ENCODE data around the gene PJVK.

Gene PJVK

DNA sequence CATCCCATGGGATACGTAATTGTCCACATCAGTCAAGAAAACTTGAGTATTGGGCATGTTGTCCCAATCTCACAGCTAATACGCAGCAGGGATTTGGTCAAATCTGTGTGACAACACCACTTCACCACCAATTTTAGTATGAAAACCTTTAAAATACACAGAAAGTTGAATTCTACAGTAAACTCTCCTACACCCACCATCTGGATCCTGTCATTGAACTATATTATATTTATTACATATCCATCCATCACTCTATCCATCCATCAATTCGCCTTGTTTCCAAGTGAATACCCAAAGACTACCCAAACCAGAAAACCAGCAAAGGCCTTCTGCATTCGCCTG lies 28.1 kb downstream of the PJVK start:
- DNase-seq (ENCODE audit: low spot score): no peak
- TF ChIP-seq, protein P1, sequence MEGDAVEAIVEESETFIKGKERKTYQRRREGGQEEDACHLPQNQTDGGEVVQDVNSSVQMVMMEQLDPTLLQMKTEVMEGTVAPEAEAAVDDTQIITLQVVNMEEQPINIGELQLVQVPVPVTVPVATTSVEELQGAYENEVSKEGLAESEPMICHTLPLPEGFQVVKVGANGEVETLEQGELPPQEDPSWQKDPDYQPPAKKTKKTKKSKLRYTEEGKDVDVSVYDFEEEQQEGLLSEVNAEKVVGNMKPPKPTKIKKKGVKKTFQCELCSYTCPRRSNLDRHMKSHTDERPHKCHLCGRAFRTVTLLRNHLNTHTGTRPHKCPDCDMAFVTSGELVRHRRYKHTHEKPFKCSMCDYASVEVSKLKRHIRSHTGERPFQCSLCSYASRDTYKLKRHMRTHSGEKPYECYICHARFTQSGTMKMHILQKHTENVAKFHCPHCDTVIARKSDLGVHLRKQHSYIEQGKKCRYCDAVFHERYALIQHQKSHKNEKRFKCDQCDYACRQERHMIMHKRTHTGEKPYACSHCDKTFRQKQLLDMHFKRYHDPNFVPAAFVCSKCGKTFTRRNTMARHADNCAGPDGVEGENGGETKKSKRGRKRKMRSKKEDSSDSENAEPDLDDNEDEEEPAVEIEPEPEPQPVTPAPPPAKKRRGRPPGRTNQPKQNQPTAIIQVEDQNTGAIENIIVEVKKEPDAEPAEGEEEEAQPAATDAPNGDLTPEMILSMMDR (IDR thresholded peaks at IDR 0.05; ENCODE audit: borderline replicate concordance, control extremely low read depth, extremely low read depth, insufficient read depth, missing control alignments): no peak
- in situ Hi-C loops (cut with MboI; ENCODE audit: low sequenced_read_pairs, unreplicated experiment): no loop called here

DNA sequence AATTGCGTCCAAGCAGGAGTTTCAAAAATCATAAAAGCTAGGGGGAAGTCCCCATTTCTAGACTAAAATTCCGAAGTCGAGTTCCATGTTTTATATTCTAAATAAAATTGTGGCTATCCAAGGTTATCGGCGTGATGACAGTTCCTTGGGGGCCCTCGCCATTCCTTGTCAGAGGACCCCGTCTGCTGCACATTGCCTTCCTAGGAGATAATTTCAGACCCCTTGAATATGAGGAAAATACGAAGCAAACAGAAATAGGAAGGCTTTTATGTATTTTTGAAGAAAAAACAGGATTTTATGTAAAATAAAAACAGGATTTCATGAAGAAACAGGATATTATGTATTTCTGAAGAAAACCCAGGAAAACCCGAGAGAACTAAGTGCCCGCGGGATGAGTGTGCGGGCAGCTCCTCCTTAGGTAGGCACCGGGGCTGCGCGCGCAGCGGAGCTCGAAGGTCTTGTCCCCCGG lies 28.6 kb downstream of the PJVK start:
- in situ Hi-C loops (cut with MboI; ENCODE audit: low sequenced_read_pairs, unreplicated experiment): no loop called here
- TF ChIP-seq, protein P1 (IDR thresholded peaks at IDR 0.05; ENCODE audit: borderline replicate concordance, control extremely low read depth, extremely low read depth, insufficient read depth, missing control alignments): no peak
- no peak for DNase-seq (ENCODE audit: low spot score)

GRCh38 chr2:178480227-178481181 lies 29.3 kb downstream of the PJVK start, which contains the start of gene PLEKHA3:
Gene PLEKHA3, plus strand, starts transcription at chr2:178480457. Its CDS starts 413 bp downstream, at chr2:178480870.
- DNase-seq (ENCODE audit: low spot score): peak; percentile 91
- in situ Hi-C loops (cut with MboI; ENCODE audit: low sequenced_read_pairs, unreplicated experiment): no loop called here
- TF ChIP-seq, protein P1 (IDR thresholded peaks at IDR 0.05; ENCODE audit: borderline replicate concordance, control extremely low read depth, extremely low read depth, insufficient read depth, missing control alignments): no peak

DNA sequence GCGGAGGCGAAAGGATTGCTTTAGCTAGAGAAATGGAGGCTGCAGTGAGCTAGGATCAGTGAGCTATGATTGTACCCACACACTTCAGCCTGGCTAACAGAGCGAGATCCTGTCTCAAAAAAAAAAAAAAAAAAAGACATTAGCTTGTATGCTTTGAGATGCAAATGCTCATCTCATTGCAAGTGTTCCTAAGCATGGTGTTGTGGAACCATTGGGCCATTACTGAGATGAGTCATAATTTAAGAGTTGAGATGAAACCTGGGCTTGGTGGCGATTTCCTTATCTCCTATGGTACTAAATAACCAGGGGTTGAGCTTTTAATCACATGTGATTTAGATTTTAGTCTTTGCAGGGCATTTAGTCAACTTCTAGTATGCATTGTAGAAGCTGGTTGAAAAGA lies 31.3 kb downstream of the PJVK start:
- TF ChIP-seq, protein P1 (IDR thresholded peaks at IDR 0.05; ENCODE audit: borderline replicate concordance, control extremely low read depth, extremely low read depth, insufficient read depth, missing control alignments): no peak

GRCh38 chr2:178484245-178485041 lies 33.3 kb downstream of the PJVK start:
- in situ Hi-C loops (cut with MboI; ENCODE audit: low sequenced_read_pairs, unreplicated experiment): no loop called here
- TF ChIP-seq, protein P1 (IDR thresholded peaks at IDR 0.05; ENCODE audit: borderline replicate concordance, control extremely low read depth, extremely low read depth, insufficient read depth, missing control alignments): no peak
- DNase-seq (ENCODE audit: low spot score): no peak

More for the DNA sequence above, 31.3 kb downstream of the PJVK start:
- in situ Hi-C loops (cut with MboI; ENCODE audit: low sequenced_read_pairs, unreplicated experiment): no loop called here
- DNase-seq (ENCODE audit: low spot score): peak; percentile 44

DNA sequence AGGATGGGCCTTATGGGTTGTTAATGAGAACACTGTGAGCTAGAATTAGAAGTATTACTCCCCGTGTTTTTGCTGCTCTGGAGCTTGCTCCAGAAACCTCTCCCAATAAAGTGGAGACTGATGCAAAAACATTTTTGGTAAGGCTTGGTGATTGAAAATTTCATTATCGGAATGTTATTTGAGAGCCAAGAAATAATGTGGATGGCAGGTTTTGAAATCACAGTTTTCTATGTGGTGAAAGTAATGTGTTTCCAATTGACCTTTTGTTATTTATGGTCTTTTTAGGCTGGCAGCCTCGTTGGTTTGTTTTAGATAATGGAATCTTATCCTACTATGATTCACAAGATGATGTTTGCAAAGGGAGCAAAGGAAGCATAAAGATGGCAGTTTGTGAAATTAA lies 34.2 kb downstream of the PJVK start:
- TF ChIP-seq, protein P1 (IDR thresholded peaks at IDR 0.05; ENCODE audit: borderline replicate concordance, control extremely low read depth, extremely low read depth, insufficient read depth, missing control alignments): no peak
- no peak for DNase-seq (ENCODE audit: low spot score)
- in situ Hi-C loops (cut with MboI; ENCODE audit: low sequenced_read_pairs, unreplicated experiment): no loop called here

All from GM13976 (cell line).